Measurements from ENCODE around the gene QSOX1.

QSOX1 gene

GRCh38 chr1:180250883-180251509 lies 96.3 kb downstream of the QSOX1 start:
- no peak for DNase-seq (ENCODE audit: low read depth)

- DNase-seq (ENCODE audit: low read depth), result no peak
Observed at GRCh38 chr1:180251526-180252305, 97.0 kb downstream of the QSOX1 start.

- no peak for DNase-seq (ENCODE audit: low read depth)
Observed at GRCh38 chr1:180252638-180253536, 98.2 kb downstream of the QSOX1 start.

Measured in non-pigmented ciliary epithelial cell (primary cell).